OCI-LY1 (cell line): ENCODE measurements around the gene LMF1.

Source experiments
- EZH2 ChIP-seq: fragments of 200-600 bp; sonication (generic), shearing (Covaris generic); IDR thresholded peaks from 2 replicates; pipeline ENCODE4 v1.8.0; 2017; ENCODE audit warnings: borderline replicate concordance, mixed run types, mild to moderate bottlenecking, antibody characterized with exemption, low read length, moderate library complexity, mixed read lengths
- TF ChIP-seq, protein P1 (sequence below): fragments of 200-600 bp; sonication (generic), shearing (Covaris generic); IDR thresholded peaks from 2 replicates; pipeline ENCODE4 v1.5.1; 2017; ENCODE audit warnings: mild to moderate bottlenecking, antibody characterized with exemption, low read length, moderate library complexity, mixed read lengths

DNA sequence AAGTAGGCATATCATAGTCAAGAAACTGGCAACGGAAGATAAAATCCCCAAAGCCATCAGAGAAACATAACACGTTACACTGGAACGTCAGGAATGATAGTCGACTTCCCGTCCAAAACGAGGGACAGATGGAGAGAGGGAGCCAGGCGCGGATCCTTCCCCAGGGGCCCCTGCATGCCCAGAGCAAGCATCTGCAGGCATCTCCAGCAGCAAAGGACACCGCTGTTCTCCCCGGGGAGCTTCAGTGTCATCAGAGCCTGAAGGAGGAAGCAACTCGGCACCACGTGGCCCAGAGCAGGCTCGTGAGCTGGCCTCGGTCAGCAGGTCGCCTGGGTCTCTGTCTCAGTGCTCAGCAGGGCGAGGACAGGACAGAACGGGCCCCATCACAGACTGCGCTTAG is 50.1 kb downstream of the LMF1 start:
- TF ChIP-seq EZH2 = no peak
- TF ChIP-seq, protein P1, sequence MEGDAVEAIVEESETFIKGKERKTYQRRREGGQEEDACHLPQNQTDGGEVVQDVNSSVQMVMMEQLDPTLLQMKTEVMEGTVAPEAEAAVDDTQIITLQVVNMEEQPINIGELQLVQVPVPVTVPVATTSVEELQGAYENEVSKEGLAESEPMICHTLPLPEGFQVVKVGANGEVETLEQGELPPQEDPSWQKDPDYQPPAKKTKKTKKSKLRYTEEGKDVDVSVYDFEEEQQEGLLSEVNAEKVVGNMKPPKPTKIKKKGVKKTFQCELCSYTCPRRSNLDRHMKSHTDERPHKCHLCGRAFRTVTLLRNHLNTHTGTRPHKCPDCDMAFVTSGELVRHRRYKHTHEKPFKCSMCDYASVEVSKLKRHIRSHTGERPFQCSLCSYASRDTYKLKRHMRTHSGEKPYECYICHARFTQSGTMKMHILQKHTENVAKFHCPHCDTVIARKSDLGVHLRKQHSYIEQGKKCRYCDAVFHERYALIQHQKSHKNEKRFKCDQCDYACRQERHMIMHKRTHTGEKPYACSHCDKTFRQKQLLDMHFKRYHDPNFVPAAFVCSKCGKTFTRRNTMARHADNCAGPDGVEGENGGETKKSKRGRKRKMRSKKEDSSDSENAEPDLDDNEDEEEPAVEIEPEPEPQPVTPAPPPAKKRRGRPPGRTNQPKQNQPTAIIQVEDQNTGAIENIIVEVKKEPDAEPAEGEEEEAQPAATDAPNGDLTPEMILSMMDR = no peak
